ENCODE results near the gene SENP8. TPM values are rescaled to one million over a fixed set of nuclear protein-coding genes. Genes with fewer than 3 reads are reported as not detected.

Gene SENP8
- total and polyA plus RNA-seq, 2 of the 8 experiments (the other 6 are each of a cell fraction or from before 2014, with no cell fraction given), result 4.1 to 6.0 TPM

DNA sequence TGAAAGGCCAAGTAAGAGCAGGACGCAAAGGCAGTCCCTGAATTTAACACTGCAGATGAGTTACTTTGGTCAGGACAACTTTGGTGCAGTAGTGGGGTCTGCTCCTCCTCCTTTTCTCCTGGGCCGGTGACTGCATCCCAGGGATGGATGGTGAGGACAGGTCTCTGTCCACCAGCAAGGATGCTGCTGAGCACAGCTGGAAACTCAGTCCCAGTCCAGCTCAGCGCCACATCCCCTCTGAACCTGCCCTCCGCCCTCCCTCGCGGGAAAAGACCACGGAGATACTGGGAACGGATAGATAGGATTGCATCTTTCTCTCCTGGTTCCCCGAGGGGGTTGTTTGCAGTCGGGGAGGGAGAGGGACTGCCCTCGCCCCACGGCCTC lies 65.6 kb downstream of the SENP8 start:
- H3K27ac ChIP-seq (ENCODE audit: low read depth, low read length), result no peak overlapping the region
- no peaks in the 10 kb centered on the region for H4K20me1 ChIP-seq (replicated peaks in 1 of 2; ENCODE audit: control insufficient read depth in 1 of 2, insufficient read depth in 2 of 2, low read length in 2 of 2)
- no peak overlapping the region; the same call in 1 of the 2 replicates for H2BK12ac ChIP-seq (ENCODE audit: low read depth, low read length)
- H3K23me2 ChIP-seq (ENCODE audit: low read depth, low read length), result peaks cover 4% of the 10 kb centered on the region; the same call in 1 of the 2 replicates
- no peak overlapping the region for H3K9ac ChIP-seq (replicated peaks in 1 of 4; ENCODE audit: extremely low read depth in 1 of 4, low read depth in 3 of 4, low read length in 3 of 4)
- no peak overlapping the region for H3K14ac ChIP-seq (ENCODE audit: insufficient read length)
- H4K91ac ChIP-seq (replicated peaks; ENCODE audit: insufficient read length, low read length), result peak overlapping the region; percentile 25
- H3K79me1 ChIP-seq (ENCODE audit: low read depth, low read length), result no peaks in the 10 kb centered on the region
- peak overlapping the region; percentile 19; the same call in 1 of the 2 replicates for H2BK15ac ChIP-seq (ENCODE audit: low read length)
- H3K79me2 ChIP-seq (ENCODE audit: control insufficient read depth in 1 of 2, insufficient read depth in 2 of 2, low read length in 2 of 2), result no peaks in the 10 kb centered on the region
- WGBS, 2 experiments (ENCODE audit: extremely low coverage in 1 of 2, insufficient coverage in 1 of 2, insufficient read length in 1 of 2, insufficient replicate concordance in 2 of 2, low coverage in 1 of 2, low lambda C conversion rate in 2 of 2, missing lambda C conversion rate in 1 of 2), result 71% methylated on average over 7 of the region's 12 CpGs; no CpG with 5 or more reads in 1 of the 2 experiments
- no peak for DNase-seq (ENCODE audit: low read depth in 1 of 2, low spot score in 2 of 2)
- no peak overlapping the region for H3K23ac ChIP-seq (ENCODE audit: insufficient read length)
- no peak for FAIRE-seq
- no peaks in the 10 kb centered on the region for H3K36me3 ChIP-seq (ENCODE audit: control insufficient read depth in 2 of 4, insufficient read depth in 4 of 4, low read length in 3 of 4)
- H3K4ac ChIP-seq (replicated peaks; ENCODE audit: insufficient read length, low read depth, low read length), result no peak overlapping the region
- no peak overlapping the region for H2BK5ac ChIP-seq (ENCODE audit: low read depth, low read length)
- no peak overlapping the region for H4K5ac ChIP-seq (ENCODE audit: insufficient read length, low read depth, low read length)
- H2AK5ac ChIP-seq (ENCODE audit: low read depth, low read length), result no peak overlapping the region
- H3K4me2 ChIP-seq (ENCODE audit: insufficient read depth in 1 of 2, low read depth in 2 of 2, low read length in 2 of 2), result peak overlapping the region; percentile 79 to 81
- H2BK120ac ChIP-seq (replicated peaks; ENCODE audit: low read depth, low read length), result no peak overlapping the region
- peak overlapping the region; percentile 17; the same call in 1 of the 2 replicates for H2AFZ ChIP-seq (ENCODE audit: low read length)
- H2BK20ac ChIP-seq (ENCODE audit: low read length), result no peak overlapping the region
- H4K8ac ChIP-seq (ENCODE audit: extremely low read depth, insufficient read depth, low read length), result peak overlapping the region; percentile 87; the same call in 1 of the 2 replicates
- H3K9me3 ChIP-seq (ENCODE audit: insufficient read depth in 2 of 2, low read depth in 1 of 2, low read length in 1 of 2), result no peaks in the 10 kb centered on the region
- ChIA-PET CTCF (ENCODE audit: partially characterized antibody) (interaction anchor here (0.9 to 1.3 kb wide), 4 partner anchors 8 to 1262 kb away, joined by 3 to 6 read pairs (median 4); no protein-coding TSS in a partner anchor), POLR2A (ENCODE audit: partially characterized antibody) (interaction anchor here (0.9 to 1.9 kb wide), 2 partner anchors 14 to 46 kb away, joined by 3 to 9 read pairs; partner anchors contain the start of gene GRAMD2A)
- H3K4me3 ChIP-seq (ENCODE audit: extremely low read depth in 1 of 4, insufficient read depth in 2 of 4, low read depth in 3 of 4, low read length in 4 of 4), result peak overlapping the region; percentile 40 to 69 (median 58)
- H3K4me1 ChIP-seq (replicated peaks in 1 of 4; ENCODE audit: control insufficient read depth in 3 of 4, insufficient read depth in 4 of 4, low read length in 3 of 4), result peaks cover 0 to 7% (median 3%) of the 10 kb centered on the region in 4 experiments; a peak in 3 of 7 replicates
- H3K27me3 ChIP-seq (replicated peaks in 1 of 4; ENCODE audit: control insufficient read depth in 3 of 4, extremely low read depth in 1 of 4, insufficient read depth in 3 of 4, low read length in 3 of 4), result peaks cover 0 to 19% (median 5%) of the 10 kb centered on the region in 4 experiments; a peak in 4 of 7 replicates
- H3K56ac ChIP-seq (replicated peaks; ENCODE audit: insufficient read length, low read depth, low read length), result no peak overlapping the region
- H3K18ac ChIP-seq (ENCODE audit: extremely low read depth, low read length), result peak overlapping the region; percentile 84; the same call in 1 of the 2 replicates
- TF ChIP-seq CBX5 (IDR thresholded peaks at IDR 0.05; ENCODE audit: low read depth, low read length) (no peak), EP300 (IDR thresholded peaks at IDR 0.05; ENCODE audit: borderline replicate concordance in 1 of 2, low read depth in 2 of 2, low read length in 2 of 2) (no peak), GABPA (IDR thresholded peaks at IDR 0.05; ENCODE audit: borderline replicate concordance, insufficient read depth, low read length) (no peak), MAFK (IDR thresholded peaks at IDR 0.05; ENCODE audit: low read depth, low read length) (no peak), SP2 (IDR thresholded peaks at IDR 0.05; ENCODE audit: low read length) (no peak), TCF12 (IDR thresholded peaks at IDR 0.05; ENCODE audit: low read depth, low read length) (no peak), TAF7 (optimal IDR thresholded peaks at IDR 0.05; ENCODE audit: borderline replicate concordance, low read depth, low read length) (no peak), KDM4A (IDR thresholded peaks at IDR 0.05; ENCODE audit: low read depth, low read length, severe bottlenecking) (no peak), RNF2 (IDR thresholded peaks at IDR 0.05; ENCODE audit: borderline replicate concordance, low read depth, low read length, missing control alignments, poor library complexity, severe bottlenecking) (no peak), SAP30 (IDR thresholded peaks at IDR 0.05; ENCODE audit: insufficient read depth, insufficient replicate concordance, low read length) (no peak), SP1 (IDR thresholded peaks at IDR 0.05; ENCODE audit: low read depth, low read length) (no peak)
